AML-193 (cell line): ENCODE results near the gene ISM2.

Source experiments
- DNase-seq, 2 experiments: peaks; one replicate each; lab custom pipeline; 2025; lab: John Stamatoyannopoulos, UW

ISM2 gene

DNA sequence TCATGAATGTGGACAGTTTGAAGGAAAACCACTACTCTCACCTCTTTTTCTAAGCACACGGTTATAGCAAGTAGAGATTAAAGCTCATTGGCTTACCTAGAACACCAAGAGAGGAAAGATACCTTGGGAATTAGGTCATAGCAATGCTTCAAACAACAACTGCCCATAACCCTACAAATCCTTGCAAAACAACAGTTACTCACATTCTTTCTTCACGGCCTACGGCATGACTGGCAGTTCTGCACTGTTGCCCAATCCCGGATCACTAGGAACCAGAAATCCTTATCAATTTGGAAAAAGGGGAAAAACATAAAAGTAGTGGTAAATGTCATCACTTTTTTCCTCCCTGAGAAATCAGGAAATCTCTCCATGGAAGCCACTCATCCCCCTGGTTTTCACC is 9.6 kb upstream of the ISM2 start:
- DNase-seq, result no peak

DNA sequence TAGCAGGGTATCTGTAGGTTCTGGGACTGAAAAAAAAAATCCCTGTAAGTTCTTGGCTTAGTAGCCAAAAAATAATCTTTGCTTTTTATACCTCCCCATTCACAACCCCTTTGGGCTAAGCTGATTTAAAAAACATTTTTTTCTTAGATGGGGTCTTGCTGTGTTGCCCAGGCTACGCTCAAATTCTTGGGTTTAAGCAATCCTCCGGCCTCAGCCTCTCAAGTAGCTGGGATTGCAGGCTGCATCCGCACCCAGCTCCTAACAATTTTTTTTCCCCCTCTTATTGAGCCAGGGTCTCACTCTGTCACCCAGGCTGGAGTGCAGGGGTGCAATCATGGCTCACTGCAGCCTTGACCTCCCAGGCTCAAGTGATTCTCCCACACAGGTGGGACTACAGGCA is 9.1 kb upstream of the ISM2 start:
- no peak for DNase-seq

DNA sequence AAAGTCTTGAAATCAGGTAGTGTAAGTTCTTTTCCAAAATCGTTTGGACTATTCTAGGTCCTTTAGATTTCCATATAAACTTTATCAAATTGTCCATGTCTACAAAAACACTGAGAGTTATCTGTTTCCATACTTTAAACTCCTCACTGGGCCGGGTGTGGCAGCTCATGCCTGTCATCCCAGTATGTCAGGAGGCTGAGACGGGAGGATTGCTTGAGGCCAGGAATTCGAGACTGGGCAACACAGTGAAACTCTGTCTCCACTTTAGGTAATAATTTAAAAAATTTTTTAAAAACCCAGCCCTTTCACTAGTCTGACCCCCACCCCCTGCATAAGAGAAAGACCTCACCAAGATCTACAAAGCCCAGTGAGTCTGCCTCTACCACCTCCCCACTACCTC is 6.4 kb upstream of the ISM2 start:
- DNase-seq, result no peak

- no peak for DNase-seq
Observed at GRCh38 chr14:77503138-77503537, 4.5 kb upstream of the ISM2 start.

DNA sequence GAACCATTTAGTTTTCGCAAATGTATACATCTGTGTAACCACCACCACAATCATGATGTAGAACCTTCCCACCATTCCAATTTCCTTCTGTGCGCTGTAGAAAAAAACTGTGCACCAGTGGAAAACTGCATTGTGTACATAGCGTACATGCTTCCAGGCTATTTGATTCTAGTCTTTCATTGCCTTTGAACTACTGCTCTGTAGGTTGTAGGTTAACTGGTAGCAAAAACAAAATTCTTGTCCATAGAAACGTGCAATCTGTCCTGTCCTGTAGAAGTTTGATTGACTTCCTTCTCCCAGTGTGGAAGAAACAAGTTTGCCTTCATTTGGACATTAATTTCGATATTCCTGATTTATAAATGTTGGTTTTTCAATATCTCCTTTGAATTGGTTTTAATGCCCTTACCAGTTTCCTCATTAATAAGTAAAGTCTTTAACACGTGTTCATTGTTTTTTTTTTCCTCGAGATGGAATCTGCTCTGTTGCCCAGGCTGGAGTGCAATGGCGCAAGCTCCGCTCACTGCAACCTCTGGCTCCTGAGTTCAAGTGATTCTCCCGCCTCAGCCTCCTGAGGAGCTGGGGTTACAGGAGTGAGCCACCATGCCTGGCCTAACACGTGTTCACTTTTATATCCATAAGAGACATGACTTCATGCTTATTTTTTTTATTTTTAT is 3.6 kb upstream of the ISM2 start:
- no peak for DNase-seq

- no peak for DNase-seq
Observed at GRCh38 chr14:77498984-77499527, 440 bp upstream of the ISM2 start.

DNA sequence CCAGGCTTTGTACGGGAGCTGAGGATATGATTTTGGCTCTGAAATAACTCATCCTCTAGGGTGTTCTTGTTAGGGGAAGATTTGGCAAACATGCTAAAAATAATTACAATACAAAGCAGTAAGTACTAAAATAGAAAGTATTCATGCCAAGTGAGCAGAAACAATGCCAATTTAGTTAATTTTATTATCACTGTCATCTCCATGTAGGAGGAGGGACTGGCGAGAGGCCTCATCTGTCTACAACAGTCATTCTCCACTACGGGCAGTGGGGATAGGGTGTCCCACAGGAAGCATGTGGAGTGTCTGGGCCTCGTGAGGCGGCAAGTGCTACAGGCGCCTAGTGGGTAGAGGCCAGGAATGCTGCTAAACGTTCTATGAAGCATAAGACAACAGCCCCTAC is 3.3 kb downstream of the ISM2 start:
- no peak for DNase-seq

DNA sequence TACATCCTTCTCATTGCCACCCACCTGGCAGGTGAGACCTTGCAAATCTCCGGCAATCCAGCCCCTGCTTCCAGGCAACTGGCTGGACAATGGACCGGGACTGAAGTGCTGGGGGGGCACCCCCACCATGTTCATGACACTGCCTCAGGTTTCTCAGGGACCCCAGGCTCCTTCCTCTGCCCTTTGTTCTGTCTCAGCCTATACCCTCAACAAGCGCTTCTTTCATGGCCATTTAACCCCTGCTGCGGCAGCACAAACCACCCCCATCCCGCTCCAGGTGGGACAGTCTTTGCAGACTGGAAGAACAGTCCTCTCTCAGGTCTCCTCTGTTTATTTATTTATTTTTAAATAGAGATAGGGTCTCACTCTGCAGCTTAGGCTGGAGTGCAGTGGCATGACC is 7.6 kb downstream of the ISM2 start:
- DNase-seq, result no peak

- DNase-seq, result no peak
Observed at GRCh38 chr14:77490347-77490986, 8.1 kb downstream of the ISM2 start.

- DNase-seq, result no peak
Observed at GRCh38 chr14:77489041-77489440, 9.6 kb downstream of the ISM2 start.

GRCh38 chr14:77488558-77488957 is 10.1 kb downstream of the ISM2 start:
- no peak for DNase-seq

GRCh38 chr14:77485901-77486678 is 12.5 kb downstream of the ISM2 start:
- DNase-seq, result no peak

DNA sequence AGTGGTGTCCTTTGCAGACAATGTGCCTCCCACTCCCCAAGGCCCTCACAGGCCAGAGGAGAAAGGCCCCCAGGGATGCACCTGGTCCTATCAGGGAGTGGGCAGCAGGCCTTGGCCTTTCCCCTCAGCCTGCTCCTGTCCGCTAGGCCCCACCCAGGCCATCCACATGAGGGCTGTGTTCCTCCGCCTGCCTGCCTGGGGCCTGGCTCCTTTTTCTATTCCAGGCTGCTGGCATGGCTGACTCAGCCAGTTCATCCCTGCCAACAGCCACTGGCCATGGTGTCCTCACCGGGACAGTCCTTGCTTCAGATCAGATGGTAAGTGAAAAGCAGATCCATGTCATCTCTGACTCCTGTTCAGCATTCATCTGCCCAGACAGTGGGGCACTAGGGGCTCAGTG is 13.4 kb downstream of the ISM2 start:
- no peak for DNase-seq

DNA sequence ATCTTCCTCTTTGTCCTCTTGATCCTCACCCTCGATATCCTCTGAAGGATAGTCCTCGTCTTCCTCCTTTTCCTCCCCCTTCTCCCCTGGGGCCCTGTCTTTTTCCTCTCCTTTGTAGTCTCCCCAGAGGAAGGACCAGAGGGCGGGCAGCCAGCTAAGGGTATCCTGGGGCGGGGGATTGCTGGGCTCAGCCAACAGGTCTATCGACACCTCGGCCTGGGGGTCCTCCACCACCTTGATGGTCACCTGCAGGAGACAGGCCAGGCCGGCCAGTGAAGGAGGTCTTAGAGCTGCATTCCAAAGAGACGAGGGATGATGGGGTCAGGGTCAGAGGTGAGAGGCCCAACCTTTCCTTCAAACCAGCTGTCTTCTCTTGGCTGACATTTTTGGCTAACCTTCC is 16.2 kb downstream of the ISM2 start:
- no peak for DNase-seq

- DNase-seq, result no peak
Observed at GRCh38 chr14:77478796-77479195, 19.8 kb downstream of the ISM2 start.

DNA sequence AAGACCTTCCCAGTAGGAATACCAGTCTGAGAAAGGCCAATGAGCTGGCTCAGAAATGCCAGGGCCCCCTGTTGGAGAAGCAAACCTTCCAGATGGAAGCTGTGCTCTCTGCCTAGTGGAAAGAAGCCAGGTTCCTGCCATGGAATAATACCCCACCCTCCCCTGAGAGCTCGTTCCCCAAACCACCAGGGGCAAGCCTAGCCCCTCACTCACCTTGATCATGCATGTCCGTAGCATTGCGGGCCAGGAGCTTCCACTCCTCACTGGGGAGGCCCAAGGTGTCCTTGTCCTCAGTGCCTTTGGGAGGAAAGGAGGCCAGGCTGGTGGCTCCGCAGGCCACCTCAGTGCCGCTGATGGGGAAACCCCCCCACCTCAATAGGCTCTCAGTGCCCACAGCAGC is 20.6 kb downstream of the ISM2 start:
- no peak for DNase-seq

- no peak for DNase-seq
Observed at GRCh38 chr14:77475432-77476115, 23.0 kb downstream of the ISM2 start.

DNA sequence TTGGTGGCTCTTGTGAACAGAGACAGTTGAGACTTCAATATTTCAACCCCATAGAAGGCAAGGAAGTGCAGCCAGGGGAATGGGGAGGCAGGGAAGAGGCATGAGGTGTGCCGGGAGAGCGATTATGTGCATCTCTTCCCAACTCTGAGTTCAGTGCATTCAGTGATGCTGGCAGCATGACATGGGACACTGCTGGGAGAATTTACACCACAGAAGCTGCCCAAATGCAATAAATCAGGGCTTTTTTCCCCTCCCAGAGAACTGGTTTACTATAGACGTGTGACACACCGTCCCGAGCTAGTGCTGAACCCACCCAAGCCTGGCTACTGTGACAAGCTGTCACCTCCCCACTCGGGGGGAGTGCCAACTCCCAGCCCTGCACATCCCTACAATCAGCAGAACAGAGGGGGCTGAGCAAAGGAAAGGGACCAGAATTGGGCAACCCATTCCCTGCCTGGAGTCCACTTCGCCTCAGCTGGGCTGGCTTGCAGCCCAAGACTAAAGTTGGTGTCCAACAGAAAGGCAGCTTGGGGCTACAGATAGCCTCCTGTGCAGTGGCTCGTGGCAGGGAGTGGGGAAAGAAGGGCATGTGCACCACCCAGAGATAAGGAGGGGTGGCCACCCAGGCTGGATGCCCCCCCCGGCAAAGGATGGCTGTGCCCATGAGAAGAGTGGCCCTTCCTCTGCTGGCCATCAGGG is 24.0 kb downstream of the ISM2 start:
- DNase-seq, result no peak

DNA sequence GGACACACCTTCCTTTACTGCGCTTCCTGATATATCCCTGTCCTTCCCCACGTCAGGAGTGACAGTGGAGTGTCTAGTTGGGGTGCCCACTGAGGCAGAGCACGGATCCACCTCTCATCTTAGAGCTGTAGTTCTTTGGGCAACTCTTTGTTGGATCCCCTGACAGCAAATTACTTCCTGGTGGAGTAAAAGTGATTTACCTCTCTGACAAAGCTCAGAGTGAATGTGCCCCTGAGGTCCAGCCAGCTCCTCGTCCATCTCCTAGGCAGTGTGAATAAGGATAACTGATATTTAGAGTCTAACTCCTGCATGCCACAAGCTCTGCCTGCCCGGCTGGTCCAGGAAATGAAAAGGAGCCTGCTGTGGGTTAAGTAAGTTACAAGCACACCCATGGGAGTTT is 24.7 kb downstream of the ISM2 start:
- no peak for DNase-seq

DNA sequence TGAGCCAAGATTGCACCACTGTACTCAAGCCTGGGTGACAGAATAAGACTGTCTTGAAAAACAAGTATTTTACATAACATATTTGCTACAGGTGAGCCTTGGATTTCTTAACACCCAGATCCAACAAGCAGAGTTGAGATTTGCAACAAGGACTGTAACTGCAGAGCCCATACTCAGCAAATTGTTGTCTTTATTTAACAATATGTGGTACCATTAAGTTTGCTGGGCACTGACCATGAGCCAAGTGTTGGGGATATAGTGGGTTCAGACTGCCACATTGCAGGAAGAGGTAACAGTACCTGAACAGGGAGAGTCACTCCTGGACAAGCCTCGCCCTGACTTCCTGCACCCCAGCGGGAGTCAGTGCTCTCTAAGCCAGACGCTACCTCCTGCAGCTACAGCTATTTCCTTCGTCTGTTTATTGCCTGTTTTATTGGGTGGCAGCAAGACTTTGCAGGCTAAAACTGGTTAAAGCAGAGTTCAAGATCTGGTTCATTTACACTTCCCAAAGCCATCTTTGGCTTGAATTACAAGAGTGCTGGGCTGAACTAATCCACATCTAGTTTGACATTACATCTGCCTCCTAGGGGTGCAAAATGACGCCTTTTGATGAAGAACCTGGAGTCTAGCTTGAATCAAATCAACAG is 28.3 kb downstream of the ISM2 start:
- no peak for DNase-seq

DNA sequence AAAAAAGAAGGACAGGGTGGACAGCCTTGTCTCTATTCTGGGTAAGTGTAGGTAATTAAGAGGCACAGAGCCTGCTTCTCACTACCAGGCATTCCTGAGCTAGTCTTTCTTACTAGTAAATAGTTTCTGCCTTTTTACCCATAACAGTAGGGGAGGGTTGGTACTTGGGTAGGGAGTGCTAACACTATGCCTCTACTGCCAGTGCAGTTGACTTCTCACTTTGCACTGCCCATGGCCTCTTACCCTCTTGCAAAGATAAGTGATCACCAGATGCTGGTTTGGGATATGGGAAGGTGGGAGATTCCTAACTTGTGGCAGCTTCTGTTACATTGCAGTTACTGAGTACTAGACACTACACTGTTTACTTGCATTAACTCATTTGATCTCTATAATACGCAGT is 29.1 kb downstream of the ISM2 start:
- no peak for DNase-seq
